CD4-positive, alpha-beta memory T cell (primary cell): ENCODE measurements around the gene UBA6. TPM values are rescaled to one million over a fixed set of nuclear protein-coding genes. Genes with fewer than 3 reads are reported as not detected.
A peak's percentile ranks its signal among the peaks of the same experiment; 100 is the strongest.

ENCODE experiments used
- CTCF ChIA-PET: fragments of 350-600 bp; sonication (Branson Sonifier 250); formaldehyde crosslinking; loops from one replicate; lab custom pipeline; 2021; ENCODE audit warnings: inconsistent platforms; ENCODE audit not compliant: partially characterized antibody; lab: Charles Lee
- POLR2A ChIA-PET: fragments of 350-600 bp; sonication (Branson Sonifier 250); formaldehyde crosslinking; loops from one replicate; lab custom pipeline; 2021; ENCODE audit not compliant: partially characterized antibody; lab: Charles Lee
- DNase-seq, 5 donors: peaks; one replicate each; pipeline versions ENCODE4 v3.0.0 to v3.0.0-alpha.2; 2020 to 2022; ENCODE audit warnings: mixed read lengths in 1 of 5
- H3K27ac ChIP-seq: one replicate; pipeline ENCODE4 v1.7.0; 2013; ENCODE audit warnings: low read depth, low read length
- H3K27me3 ChIP-seq: 2 replicates; pipeline ENCODE4 v1.7.0; 2013; ENCODE audit warnings: mild to moderate bottlenecking, low read length, moderate library complexity; ENCODE audit not compliant: insufficient read depth
- H3K36me3 ChIP-seq: 2 replicates; pipeline ENCODE4 v1.7.0; 2013; ENCODE audit warnings: mild to moderate bottlenecking, low read length, moderate library complexity; ENCODE audit not compliant: insufficient read depth
- H3K4me1 ChIP-seq: 2 replicates; pipeline ENCODE4 v1.7.0; 2013; ENCODE audit warnings: mild to moderate bottlenecking, low read length, moderate library complexity; ENCODE audit not compliant: insufficient read depth
- H3K4me3 ChIP-seq, 2 donors: one replicate each; pipeline ENCODE4 v1.7.0; 2013; ENCODE audit warnings: low read length in 2 of 2, mild to moderate bottlenecking in 1 of 2
- H3K9me3 ChIP-seq, 2 donors: one replicate each; pipeline ENCODE4 v1.7.0; 2013; ENCODE audit warnings: low read length in 2 of 2, control low read depth in 1 of 2; ENCODE audit not compliant: control insufficient read depth in 1 of 2
- H3K27ac Mint-ChIP-seq, 7 donors: one replicate each; pipeline ENCODE4 v1.8.0; 2020 to 2021; ENCODE audit warnings: mixed read lengths in 7 of 7, mild to moderate bottlenecking in 6 of 7, inconsistent platforms in 3 of 7, moderate library complexity in 3 of 7
- H3K27me3 Mint-ChIP-seq, 2 donors: one replicate each; pipeline ENCODE4 v1.8.0; 2020 to 2021; ENCODE audit warnings: mixed read lengths in 2 of 2
- H3K36me3 Mint-ChIP-seq, 2 donors: one replicate each; pipeline ENCODE4 v1.8.0; 2020 to 2021; ENCODE audit warnings: mixed read lengths in 2 of 2, inconsistent platforms in 1 of 2, mild to moderate bottlenecking in 1 of 2
- H3K4me1 Mint-ChIP-seq, 4 donors: one replicate each; pipeline ENCODE4 v1.8.0; 2020 to 2021; ENCODE audit warnings: mixed read lengths in 4 of 4, mild to moderate bottlenecking in 1 of 4
- H3K4me3 Mint-ChIP-seq, 8 donors: one replicate each; pipeline ENCODE4 v1.8.0; 2020 to 2021; ENCODE audit warnings: mixed read lengths in 8 of 8, mild to moderate bottlenecking in 7 of 8, moderate library complexity in 6 of 8, inconsistent platforms in 3 of 8
- H3K9me3 Mint-ChIP-seq, 8 donors: one replicate each; pipeline ENCODE4 v1.8.0; 2020 to 2021; ENCODE audit warnings: mixed read lengths in 8 of 8, mild to moderate bottlenecking in 5 of 8, inconsistent platforms in 3 of 8, moderate library complexity in 1 of 8
- intact Hi-C: fragments of 100-400 bp; cut with micrococcal nuclease; formaldehyde crosslinking; loops from one replicate; pipeline ENCODE4 v1.15.1; 2023
- polyA plus RNA-seq, 2 donors: library from polyadenylated mRNA; unstranded; fragments of 300-500 nt; fragmentation: Illumina TruSeq; gene quantifications; one replicate each; pipeline ENCODE4 v1.2.3, GENCODE V29; 2021
- total RNA-seq, 2 experiments: library from RNA; stranded (reverse); gene quantifications; one replicate each; pipeline ENCODE4 v1.2.3, GENCODE V29; 2021

UBA6 gene
- total and polyA plus RNA-seq, 4 experiments from 2014 or later: 14.2 to 55.8 (median 42.2) TPM

DNA sequence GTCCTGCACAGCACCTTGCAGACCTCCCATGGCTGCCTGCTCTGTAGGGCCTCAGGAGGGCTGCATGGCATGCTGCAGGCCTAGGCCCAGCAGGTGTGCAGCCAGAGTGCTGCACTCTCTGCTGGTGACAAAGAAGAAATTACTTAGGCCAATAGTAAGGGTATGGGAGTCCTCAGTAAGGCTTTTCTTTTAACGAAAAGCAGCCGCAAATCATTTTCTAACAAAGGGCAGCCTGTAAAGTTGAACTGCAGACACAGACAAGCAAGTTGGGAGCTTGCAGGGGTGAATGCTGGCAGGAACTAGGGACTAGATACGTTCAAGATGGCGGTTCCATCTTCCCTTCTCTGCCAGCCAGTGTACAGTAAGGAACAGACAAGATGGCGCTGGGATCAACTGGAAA is 22.4 kb upstream of the UBA6 start:
- DNase-seq: no peak
- Histone ChIP-seq H3K36me3 (no peaks in the 10 kb centered on the region), H3K27me3 (no peaks in the 10 kb centered on the region), H3K4me1 (no peaks in the 10 kb centered on the region), H3K4me3 (no peak overlapping the region), H3K9me3 (no peaks in the 10 kb centered on the region), H3K27ac (no peak overlapping the region)
- Mint-ChIP-seq H3K9me3 (peaks cover 0 to 10% (median 3%) of the 10 kb centered on the region in 8 donors), H3K36me3 (peaks cover 10 to 27% of the 10 kb centered on the region in 2 donors), H3K27me3 (no peaks in the 10 kb centered on the region), H3K4me3 (peak overlapping the region in 1 of 8 donors; percentile 24), H3K4me1 (peaks cover 0 to 9% (median 5%) of the 10 kb centered on the region in 4 donors), H3K27ac (no peak overlapping the region)
- CTCF ChIA-PET: interaction anchor here (1.3 kb wide), 1 partner anchor 23 kb away, joined by 3 read pairs; no protein-coding TSS in a partner anchor
- POLR2A ChIA-PET: no interaction called here
- intact Hi-C loops: no loop called here

DNA sequence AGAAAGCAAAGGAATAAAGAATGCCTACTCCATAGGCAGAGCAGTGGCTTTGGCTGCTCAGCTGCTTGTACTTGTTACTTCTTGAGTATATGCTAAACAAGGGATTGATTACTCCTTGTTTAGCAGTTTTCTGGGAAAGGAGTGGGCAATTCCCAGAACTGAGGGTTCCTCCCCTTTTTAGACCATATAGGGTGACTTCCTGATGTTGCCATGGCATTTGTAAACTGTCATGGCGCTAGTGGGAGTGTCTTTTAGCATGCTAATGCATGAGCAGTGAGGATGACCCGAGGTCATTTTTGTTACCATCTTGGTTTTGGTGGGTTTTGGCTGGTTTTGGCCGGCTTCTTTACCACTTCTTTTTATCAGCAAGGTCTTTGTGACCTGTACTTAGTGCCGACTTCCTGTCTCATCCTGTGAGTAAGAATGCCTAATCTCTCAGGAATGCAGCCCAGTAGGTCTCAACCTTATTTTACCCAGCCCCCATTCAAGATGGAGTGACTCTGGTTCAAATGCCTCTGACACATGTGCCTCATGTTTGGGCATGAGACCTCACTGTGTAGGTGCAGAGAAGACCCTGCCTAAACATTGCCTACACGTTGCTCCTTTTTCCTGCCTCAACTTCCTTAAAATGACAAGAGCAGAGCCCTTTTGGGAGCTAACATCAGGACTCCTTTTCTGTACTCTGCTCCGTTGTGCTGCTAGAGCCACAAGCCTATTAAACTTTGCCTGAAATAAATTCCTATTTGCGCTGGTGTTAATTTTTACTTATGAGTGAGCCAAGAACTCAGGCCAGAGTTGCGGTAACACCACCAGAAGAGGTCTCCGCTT is 21.0 kb upstream of the UBA6 start:
- intact Hi-C loops: no loop called here
- Mint-ChIP-seq H3K4me1 (peaks cover 0 to 3% (median 3%) of the 10 kb centered on the region in 4 donors), H3K36me3 (peaks cover 10 to 34% of the 10 kb centered on the region in 2 donors), H3K27ac (peak overlapping the region in 1 of 7 donors; percentile 19), H3K9me3 (peaks cover 0 to 5% (median 1%) of the 10 kb centered on the region in 8 donors), H3K4me3 (no peak overlapping the region), H3K27me3 (no peaks in the 10 kb centered on the region)
- no peak overlapping the region for H3K4me3 ChIP-seq
- no peaks in the 10 kb centered on the region for H3K4me1 ChIP-seq
- no peaks in the 10 kb centered on the region for H3K36me3 ChIP-seq
- DNase-seq: no peak
- ChIA-PET POLR2A (no interaction called here), CTCF (no interaction called here)
- no peaks in the 10 kb centered on the region for H3K9me3 ChIP-seq
- no peak overlapping the region for H3K27ac ChIP-seq
- no peaks in the 10 kb centered on the region for H3K27me3 ChIP-seq

DNA sequence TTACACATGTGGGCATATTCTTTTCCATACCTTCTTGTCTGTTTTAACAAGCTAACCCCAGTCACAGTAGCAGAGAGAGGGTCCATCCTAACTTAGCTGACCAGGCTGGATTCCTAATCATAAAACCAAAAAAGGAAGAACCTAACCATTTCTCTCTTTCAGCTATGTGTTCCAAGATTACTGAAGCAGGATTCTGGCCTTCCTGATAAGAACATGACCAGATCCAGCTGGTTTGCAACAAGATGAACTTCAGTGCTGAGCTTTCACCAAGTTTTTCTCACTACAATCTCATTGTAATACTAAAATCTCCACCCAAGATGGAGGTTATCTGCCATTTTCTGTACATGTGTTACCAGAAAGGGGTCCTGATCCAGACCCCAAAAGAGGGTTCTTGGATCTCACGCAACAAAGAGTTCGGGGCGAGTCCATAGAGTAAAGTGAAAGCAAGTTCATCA is 20.4 kb upstream of the UBA6 start:
- H3K27me3 Mint-ChIP-seq: no peaks in the 10 kb centered on the region
- no peak overlapping the region for H3K4me3 Mint-ChIP-seq
- H3K4me3 ChIP-seq: no peak overlapping the region
- intact Hi-C loops: no loop called here
- H3K4me1 ChIP-seq: no peaks in the 10 kb centered on the region
- H3K27me3 ChIP-seq: no peaks in the 10 kb centered on the region
- no peak for DNase-seq
- peaks cover 16 to 40% of the 10 kb centered on the region in 2 donors for H3K36me3 Mint-ChIP-seq
- POLR2A ChIA-PET: no interaction called here
- CTCF ChIA-PET: no interaction called here
- peaks cover 0 to 2% (median 0%) of the 10 kb centered on the region in 8 donors for H3K9me3 Mint-ChIP-seq
- no peak overlapping the region for H3K27ac ChIP-seq
- H3K4me1 Mint-ChIP-seq: peaks cover 0 to 2% (median under 1%) of the 10 kb centered on the region in 4 donors
- H3K36me3 ChIP-seq: no peaks in the 10 kb centered on the region
- no peak overlapping the region for H3K27ac Mint-ChIP-seq
- no peaks in the 10 kb centered on the region for H3K9me3 ChIP-seq

DNA sequence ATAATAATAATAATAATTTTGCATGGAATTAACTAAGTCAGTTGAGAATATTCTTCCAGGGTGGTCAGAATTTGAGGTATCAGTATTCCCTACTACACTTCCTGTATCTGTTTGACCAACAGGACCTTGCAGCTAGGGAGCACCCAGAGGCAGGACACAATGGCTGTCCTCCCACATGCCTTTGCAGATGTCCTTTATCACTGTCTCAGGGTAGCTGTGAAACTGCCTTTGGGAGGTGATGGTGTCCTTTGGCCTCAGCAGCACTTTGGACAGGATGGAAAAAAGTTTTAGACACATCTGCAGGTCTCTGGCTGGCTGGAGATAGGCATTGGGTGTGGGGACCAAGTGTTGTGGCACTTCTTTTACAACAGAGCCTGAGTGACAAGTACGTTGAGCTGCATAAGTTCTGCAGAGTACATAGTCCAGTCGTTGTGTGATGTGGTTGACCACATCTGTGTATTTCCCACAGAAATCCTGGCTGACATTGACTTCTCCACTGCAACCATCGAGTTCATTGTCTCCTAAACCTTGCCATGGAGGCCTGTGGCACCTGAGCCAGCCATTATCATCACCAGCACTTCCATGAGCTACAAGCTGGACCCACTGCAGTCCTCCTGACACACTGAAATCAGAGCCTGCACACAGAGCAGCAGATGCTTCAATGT is 19.1 kb upstream of the UBA6 start:
- Mint-ChIP-seq H3K4me3 (no peak overlapping the region), H3K27ac (no peak overlapping the region)
- POLR2A ChIA-PET: no interaction called here

DNA sequence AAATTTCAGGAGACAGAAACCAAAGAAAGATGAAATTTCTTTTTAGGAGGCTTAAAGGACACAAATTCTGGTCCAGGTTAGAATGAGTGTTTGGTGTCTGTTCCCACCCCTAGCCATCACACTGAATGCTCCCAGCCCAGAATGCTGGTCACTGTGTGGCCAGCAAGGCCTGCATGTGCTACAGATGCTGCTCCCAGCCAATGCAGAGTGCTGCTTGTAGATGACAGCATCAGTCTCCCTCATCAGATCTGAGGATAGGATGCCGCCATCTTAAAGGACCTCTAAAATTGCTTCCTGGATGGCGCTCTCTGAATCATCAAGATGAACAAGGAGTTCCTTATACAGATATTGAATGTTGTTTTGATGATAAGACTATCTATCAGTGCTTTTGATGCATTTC is 17.9 kb upstream of the UBA6 start:
- ChIA-PET CTCF (no interaction called here), POLR2A (no interaction called here)
- Histone ChIP-seq H3K27ac (no peak overlapping the region), H3K4me1 (no peaks in the 10 kb centered on the region), H3K36me3 (no peaks in the 10 kb centered on the region), H3K9me3 (no peaks in the 10 kb centered on the region), H3K4me3 (no peak overlapping the region), H3K27me3 (no peaks in the 10 kb centered on the region)
- Mint-ChIP-seq H3K4me1 (peaks cover 0 to 4% (median 2%) of the 10 kb centered on the region in 4 donors), H3K4me3 (no peak overlapping the region), H3K27ac (no peak overlapping the region), H3K27me3 (no peaks in the 10 kb centered on the region), H3K36me3 (peaks cover 17 to 53% of the 10 kb centered on the region in 2 donors), H3K9me3 (peaks cover 0 to 2% (median 0%) of the 10 kb centered on the region in 8 donors)
- intact Hi-C loops: no loop called here
- no peak for DNase-seq

More for the DNA sequence above, 19.1 kb upstream of the UBA6 start:
- H3K9me3 ChIP-seq: no peaks in the 10 kb centered on the region
- Mint-ChIP-seq H3K4me1 (peaks cover 0 to 2% (median under 1%) of the 10 kb centered on the region in 4 donors), H3K27me3 (no peaks in the 10 kb centered on the region), H3K36me3 (peaks cover 17 to 45% of the 10 kb centered on the region in 2 donors), H3K9me3 (peaks cover 0 to 2% (median 0%) of the 10 kb centered on the region in 8 donors)
- no peaks in the 10 kb centered on the region for H3K36me3 ChIP-seq
- H3K4me3 ChIP-seq: no peak overlapping the region
- CTCF ChIA-PET: no interaction called here
- intact Hi-C loops: no loop called here
- no peaks in the 10 kb centered on the region for H3K4me1 ChIP-seq
- no peaks in the 10 kb centered on the region for H3K27me3 ChIP-seq
- no peak overlapping the region for H3K27ac ChIP-seq
- DNase-seq: no peak

DNA sequence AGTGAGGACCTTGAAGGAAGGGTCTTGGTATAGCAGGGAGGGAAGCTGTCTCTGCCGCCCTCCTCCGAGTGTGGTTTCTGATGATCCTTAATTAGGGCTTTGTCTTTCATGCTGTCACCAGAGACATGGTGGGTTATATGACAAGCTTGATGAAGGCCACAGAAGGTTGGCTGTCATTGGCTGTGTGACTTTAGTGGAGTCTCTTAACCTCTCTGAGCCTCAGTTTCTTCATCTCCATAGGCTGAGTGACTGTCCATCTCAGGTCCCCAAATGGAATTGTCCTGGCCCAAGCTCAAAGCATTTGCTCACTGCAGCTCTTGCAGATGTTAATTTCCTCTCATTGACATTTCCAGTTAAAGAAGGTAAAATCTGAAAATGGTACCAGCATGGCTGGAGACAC is 16.6 kb upstream of the UBA6 start:
- no peaks in the 10 kb centered on the region for H3K27me3 Mint-ChIP-seq
- intact Hi-C loops: no loop called here
- H3K9me3 ChIP-seq: no peaks in the 10 kb centered on the region
- H3K4me1 ChIP-seq: no peaks in the 10 kb centered on the region
- H3K4me1 Mint-ChIP-seq: peaks cover 0 to 5% (median 5%) of the 10 kb centered on the region in 4 donors
- no peak overlapping the region for H3K4me3 ChIP-seq
- H3K4me3 Mint-ChIP-seq: no peak overlapping the region
- H3K27ac ChIP-seq: no peak overlapping the region
- peaks cover 0 to 2% (median 0%) of the 10 kb centered on the region in 8 donors for H3K9me3 Mint-ChIP-seq
- CTCF ChIA-PET: interaction anchor here (0.8 kb wide), 1 partner anchor 28 kb away, joined by 3 read pairs; no protein-coding TSS in a partner anchor
- no peaks in the 10 kb centered on the region for H3K36me3 ChIP-seq
- H3K27me3 ChIP-seq: no peaks in the 10 kb centered on the region
- no peak overlapping the region for H3K27ac Mint-ChIP-seq
- no peak for DNase-seq
- POLR2A ChIA-PET: no interaction called here
- H3K36me3 Mint-ChIP-seq: peaks cover 19 to 60% of the 10 kb centered on the region in 2 donors

DNA sequence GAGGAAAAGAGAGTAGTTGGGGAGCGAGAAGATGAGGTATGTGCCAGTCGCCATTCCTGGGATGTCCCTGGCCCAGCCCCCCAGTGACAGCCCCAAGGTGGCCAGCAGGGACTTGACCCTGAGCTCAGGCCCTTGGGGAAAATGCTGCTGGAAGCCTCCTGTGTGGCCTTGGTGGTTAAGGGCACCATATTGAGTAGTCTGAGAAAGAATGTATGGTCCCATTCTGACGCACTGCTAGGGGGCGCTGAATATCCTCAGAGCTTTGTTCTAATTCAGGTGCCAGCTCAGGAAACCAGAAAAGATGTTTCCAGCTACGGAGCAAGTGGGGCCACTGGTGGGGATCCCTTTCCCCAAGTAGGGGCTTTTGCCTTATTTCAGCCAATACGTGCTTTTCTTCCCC is 14.0 kb upstream of the UBA6 start:
- no peak overlapping the region for H3K4me3 Mint-ChIP-seq
- no peaks in the 10 kb centered on the region for H3K9me3 Mint-ChIP-seq
- intact Hi-C loops: no loop called here
- Histone ChIP-seq H3K27ac (no peak overlapping the region), H3K4me3 (no peak overlapping the region), H3K4me1 (no peaks in the 10 kb centered on the region), H3K27me3 (no peaks in the 10 kb centered on the region), H3K36me3 (no peaks in the 10 kb centered on the region), H3K9me3 (no peaks in the 10 kb centered on the region)
- no peak overlapping the region for H3K27ac Mint-ChIP-seq
- peaks cover 13 to 41% of the 10 kb centered on the region in 2 donors for H3K36me3 Mint-ChIP-seq
- no peaks in the 10 kb centered on the region for H3K27me3 Mint-ChIP-seq
- DNase-seq: no peak
- CTCF ChIA-PET: interaction anchor here (0.6 to 0.9 kb wide), 2 partner anchors 14 to 15 kb away, joined by 3 read pairs; partner anchors contain the start of gene UBA6
- POLR2A ChIA-PET: no interaction called here
- H3K4me1 Mint-ChIP-seq: peaks cover 6 to 12% (median 7%) of the 10 kb centered on the region in 4 donors
